ENCODE data around the gene MPZ.
"Not testable (repeated sequence)": the region's sequence is repeated elsewhere in the genome, so short reads cannot be mapped to it uniquely, and the experiment has no call there.

The MPZ gene

GRCh38 chr1:161309868-161310267 lies at the start of gene MPZ:
Gene MPZ (minus strand): TSS chr1:161309968. CDS start chr1:161309905, 63 bp downstream.
- peaks cover 29% of the 10 kb centered on the region for H3K4me1 Mint-ChIP-seq (ENCODE audit: low read depth)
- DNase-seq (ENCODE audit: low spot score), result no peak
- no peaks in the 10 kb centered on the region for H3K9me3 Mint-ChIP-seq
- H3K4me3 Mint-ChIP-seq, result no peak within 1 kb of the TSS
- peaks cover 10% of the 10 kb centered on the region for H3K27me3 Mint-ChIP-seq (ENCODE audit: low read depth)
- no peak within 1 kb of the TSS for H3K27ac Mint-ChIP-seq
- peaks cover 2% of the 10 kb centered on the region for H3K36me3 Mint-ChIP-seq (ENCODE audit: low read depth)

GRCh38 chr1:161359291-161359690 lies 49.5 kb upstream of the MPZ start:
- H3K27ac Mint-ChIP-seq, result no peak overlapping the region
- DNase-seq (ENCODE audit: low spot score), result no peak
- H3K36me3 Mint-ChIP-seq (ENCODE audit: low read depth), result peaks cover 21% of the 10 kb centered on the region
- H3K9me3 Mint-ChIP-seq, result no peaks in the 10 kb centered on the region
- peaks cover 2% of the 10 kb centered on the region for H3K4me1 Mint-ChIP-seq (ENCODE audit: low read depth)
- no peaks in the 10 kb centered on the region for H3K27me3 Mint-ChIP-seq (ENCODE audit: low read depth)
- H3K4me3 Mint-ChIP-seq, result no peak overlapping the region

GRCh38 chr1:161357073-161357472 lies 47.3 kb upstream of the MPZ start:
- H3K27ac Mint-ChIP-seq, result no peak overlapping the region
- DNase-seq (ENCODE audit: low spot score), result no peak
- H3K4me3 Mint-ChIP-seq, result no peak overlapping the region
- peaks cover 20% of the 10 kb centered on the region for H3K36me3 Mint-ChIP-seq (ENCODE audit: low read depth)
- H3K9me3 Mint-ChIP-seq, result no peaks in the 10 kb centered on the region
- peaks cover 2% of the 10 kb centered on the region for H3K4me1 Mint-ChIP-seq (ENCODE audit: low read depth)
- no peaks in the 10 kb centered on the region for H3K27me3 Mint-ChIP-seq (ENCODE audit: low read depth)

- Mint-ChIP-seq H3K27me3 (ENCODE audit: low read depth) (no peaks in the 10 kb centered on the region), H3K36me3 (ENCODE audit: low read depth) (peaks cover 12% of the 10 kb centered on the region), H3K9me3 (no peaks in the 10 kb centered on the region), H3K4me1 (ENCODE audit: low read depth) (peaks cover 2% of the 10 kb centered on the region), H3K4me3 (no peak overlapping the region), H3K27ac (no peak overlapping the region)
- DNase-seq (ENCODE audit: low spot score), result no peak
Measured at GRCh38 chr1:161351482-161351881, 41.7 kb upstream of the MPZ start.

DNA sequence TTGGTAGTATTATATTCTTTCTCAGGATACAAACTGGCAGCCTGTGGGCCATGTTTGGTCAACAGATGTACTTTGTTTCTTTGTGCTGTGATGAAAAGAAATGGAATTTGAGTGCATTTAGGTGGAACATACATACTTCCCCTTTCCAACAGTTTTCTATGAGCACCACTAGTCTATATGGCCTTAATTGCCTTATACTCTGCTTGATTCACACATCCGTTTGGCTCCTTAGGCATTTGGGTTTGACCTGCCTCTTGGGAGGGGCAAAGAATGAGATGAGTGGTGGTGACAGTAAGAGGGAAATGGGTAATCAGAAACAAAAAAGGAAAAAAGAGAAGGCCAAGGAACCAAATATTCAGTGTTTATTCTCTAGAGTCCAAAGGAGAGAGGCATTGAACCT lies 40.9 kb upstream of the MPZ start:
- peaks cover 11% of the 10 kb centered on the region for H3K36me3 Mint-ChIP-seq (ENCODE audit: low read depth)
- no peak overlapping the region for H3K4me3 Mint-ChIP-seq
- H3K27ac Mint-ChIP-seq, result no peak overlapping the region
- H3K27me3 Mint-ChIP-seq (ENCODE audit: low read depth), result no peaks in the 10 kb centered on the region
- no peak for DNase-seq (ENCODE audit: low spot score)
- no peaks in the 10 kb centered on the region for H3K9me3 Mint-ChIP-seq
- peaks cover 2% of the 10 kb centered on the region for H3K4me1 Mint-ChIP-seq (ENCODE audit: low read depth)

DNA sequence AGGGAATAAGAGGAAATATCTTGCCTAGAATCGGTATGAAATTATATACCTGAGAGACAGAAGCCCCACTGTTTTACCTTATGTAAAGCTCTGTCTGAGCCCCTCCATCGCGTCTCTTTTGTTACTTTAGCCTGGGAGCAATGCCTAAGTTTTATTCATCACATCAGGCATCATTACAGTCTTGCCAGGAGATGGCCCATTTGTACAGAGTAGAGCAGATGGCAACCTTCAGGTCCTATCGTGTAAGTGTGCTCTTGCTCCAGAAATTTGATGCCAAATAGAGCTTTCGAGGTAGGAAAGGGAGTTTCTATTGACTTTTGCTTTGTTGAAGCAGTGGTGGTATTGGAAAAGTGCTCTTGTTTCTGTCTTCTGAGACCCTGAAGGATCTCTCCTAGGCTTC lies 33.1 kb upstream of the MPZ start:
- Mint-ChIP-seq H3K9me3 (no peaks in the 10 kb centered on the region), H3K27ac (no peak overlapping the region), H3K36me3 (ENCODE audit: low read depth) (peaks cover 22% of the 10 kb centered on the region), H3K4me1 (ENCODE audit: low read depth) (peaks cover 2% of the 10 kb centered on the region), H3K27me3 (ENCODE audit: low read depth) (no peaks in the 10 kb centered on the region), H3K4me3 (no peak overlapping the region)
- no peak for DNase-seq (ENCODE audit: low spot score)

- peaks cover 2% of the 10 kb centered on the region for H3K4me1 Mint-ChIP-seq (ENCODE audit: low read depth)
- H3K27me3 Mint-ChIP-seq (ENCODE audit: low read depth), result no peaks in the 10 kb centered on the region
- peaks cover 22% of the 10 kb centered on the region for H3K36me3 Mint-ChIP-seq (ENCODE audit: low read depth)
- no peak overlapping the region for H3K4me3 Mint-ChIP-seq
- no peak overlapping the region for H3K27ac Mint-ChIP-seq
- no peaks in the 10 kb centered on the region for H3K9me3 Mint-ChIP-seq
- DNase-seq (ENCODE audit: low spot score), result no peak
Measured at GRCh38 chr1:161342177-161342576, 32.4 kb upstream of the MPZ start.

- Mint-ChIP-seq H3K4me1 (ENCODE audit: low read depth) (no peaks in the 10 kb centered on the region), H3K9me3 (no peaks in the 10 kb centered on the region), H3K27ac (no peak overlapping the region), H3K27me3 (ENCODE audit: low read depth) (no peaks in the 10 kb centered on the region), H3K36me3 (ENCODE audit: low read depth) (peaks cover 30% of the 10 kb centered on the region), H3K4me3 (no peak overlapping the region)
- no peak for DNase-seq (ENCODE audit: low spot score)
Measured at GRCh38 chr1:161335796-161336195, 26.0 kb upstream of the MPZ start.

DNA sequence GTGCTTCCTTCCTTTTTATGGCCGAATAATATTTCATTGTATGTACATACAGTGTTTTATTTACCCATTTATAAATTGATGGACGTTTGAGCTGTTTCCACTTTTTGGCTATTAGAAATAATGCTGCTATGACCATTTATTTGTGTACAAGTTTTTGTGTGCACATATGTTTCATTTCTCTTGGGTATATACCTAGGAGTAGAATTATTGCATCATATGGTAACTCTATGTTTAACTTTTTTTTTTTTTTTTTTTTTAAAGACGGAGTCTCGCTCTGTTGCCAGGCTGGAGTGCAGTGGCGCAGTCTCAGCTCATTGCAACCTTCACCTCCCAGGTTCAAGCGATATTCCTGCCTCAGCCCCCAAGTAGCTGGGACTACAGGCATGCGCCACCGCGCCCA lies 23.4 kb upstream of the MPZ start:
- DNase-seq (ENCODE audit: low spot score), result no peak

DNA sequence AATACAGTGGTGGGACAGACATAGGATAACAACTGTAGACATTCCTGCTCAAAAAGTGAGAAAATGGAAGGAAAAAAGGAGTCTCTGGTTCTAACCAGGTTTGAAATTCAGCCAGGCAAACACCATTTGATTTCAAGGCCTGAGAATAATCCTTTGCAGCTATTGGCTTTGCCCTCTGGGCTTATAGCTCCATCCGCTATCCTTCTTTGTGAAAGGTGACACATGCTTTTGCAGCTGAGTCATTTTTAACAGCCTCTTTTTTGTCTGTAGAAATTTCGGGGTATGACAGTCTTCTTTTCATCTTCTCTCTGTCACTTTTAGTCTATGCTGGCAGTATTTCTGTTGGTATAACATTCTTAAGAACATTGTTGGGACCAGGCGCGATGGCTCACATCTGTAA lies 20.6 kb upstream of the MPZ start:
- DNase-seq (ENCODE audit: low spot score), result no peak
- Mint-ChIP-seq H3K9me3 (no peaks in the 10 kb centered on the region), H3K4me1 (ENCODE audit: low read depth) (no peaks in the 10 kb centered on the region), H3K36me3 (ENCODE audit: low read depth) (peaks cover 37% of the 10 kb centered on the region), H3K4me3 (no peak overlapping the region), H3K27me3 (ENCODE audit: low read depth) (no peaks in the 10 kb centered on the region), H3K27ac (no peak overlapping the region)

More for the DNA sequence above, 23.4 kb upstream of the MPZ start:
- H3K27me3 Mint-ChIP-seq (ENCODE audit: low read depth), result no peaks in the 10 kb centered on the region
- no peaks in the 10 kb centered on the region for H3K9me3 Mint-ChIP-seq
- no peak overlapping the region for H3K27ac Mint-ChIP-seq
- H3K4me3 Mint-ChIP-seq, result no peak overlapping the region
- H3K4me1 Mint-ChIP-seq (ENCODE audit: low read depth), result no peaks in the 10 kb centered on the region
- peaks cover 35% of the 10 kb centered on the region for H3K36me3 Mint-ChIP-seq (ENCODE audit: low read depth)

GRCh38 chr1:161324020-161324419 lies 14.3 kb upstream of the MPZ start:
- no peak overlapping the region for H3K4me3 Mint-ChIP-seq
- no peaks in the 10 kb centered on the region for H3K9me3 Mint-ChIP-seq
- no peak overlapping the region for H3K27ac Mint-ChIP-seq
- H3K27me3 Mint-ChIP-seq (ENCODE audit: low read depth), result no peaks in the 10 kb centered on the region
- H3K4me1 Mint-ChIP-seq (ENCODE audit: low read depth), result peaks cover 4% of the 10 kb centered on the region
- peaks cover 22% of the 10 kb centered on the region for H3K36me3 Mint-ChIP-seq (ENCODE audit: low read depth)
- no peak for DNase-seq (ENCODE audit: low spot score)

- H3K36me3 Mint-ChIP-seq (ENCODE audit: low read depth); H3K27ac Mint-ChIP-seq: not testable (repeated sequence)
Measured at GRCh38 chr1:161315841-161316674, 6.3 kb upstream of the MPZ start.

DNA sequence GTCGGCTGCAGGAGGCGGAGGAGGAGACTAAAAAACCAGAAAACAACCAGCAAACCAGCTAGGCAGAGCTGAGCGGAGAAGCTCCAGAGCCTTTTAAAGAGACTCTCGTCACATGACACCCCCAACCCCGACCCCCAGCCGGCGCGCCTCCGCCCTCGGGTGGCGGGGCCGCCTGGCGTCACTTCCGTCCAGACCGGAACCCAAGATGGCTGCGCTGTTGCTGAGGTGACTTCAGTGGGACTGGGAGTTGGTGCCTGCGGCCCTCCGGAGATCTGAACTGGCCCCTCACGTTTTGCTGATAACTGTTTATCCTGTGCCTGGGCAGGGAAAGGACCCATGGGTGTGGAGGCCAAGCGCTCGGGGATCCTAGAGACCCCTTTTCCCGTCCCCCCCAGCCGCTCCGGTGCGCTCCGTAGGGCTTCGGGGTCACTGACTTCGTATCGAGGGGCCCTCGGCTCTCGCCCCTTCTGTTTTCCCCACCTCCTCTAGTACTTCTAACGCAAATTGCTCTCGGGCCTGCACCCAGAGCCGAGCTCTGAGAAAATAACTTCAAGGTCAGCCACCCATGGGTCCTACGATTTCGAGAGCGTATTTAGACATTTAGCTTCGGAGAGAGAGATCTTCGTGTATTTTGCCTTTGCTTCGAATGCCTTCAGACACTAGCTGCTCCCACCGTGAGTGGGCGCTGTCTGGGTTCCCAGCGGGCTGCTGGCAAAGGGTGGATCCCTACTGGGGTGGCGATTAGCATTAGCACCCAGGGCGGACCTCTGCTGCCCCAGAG lies 4.6 kb upstream of the MPZ start, which contains the start of gene SDHC:
Gene SDHC, plus strand, starts transcription at position 181 of the 781 bp plus-strand sequence. Its CDS starts 25 bp downstream, at position 206.
- H3K4me1 Mint-ChIP-seq (ENCODE audit: low read depth), result peaks cover 26% of the 10 kb centered on the region
- H3K27ac Mint-ChIP-seq, result peak within 1 kb of the TSS; percentile 97
- H3K27me3 Mint-ChIP-seq (ENCODE audit: low read depth), result peaks cover 6% of the 10 kb centered on the region
- H3K9me3 Mint-ChIP-seq, result no peaks in the 10 kb centered on the region
- H3K4me3 Mint-ChIP-seq, result peak within 1 kb of the TSS; percentile 99
- peaks cover 3% of the 10 kb centered on the region for H3K36me3 Mint-ChIP-seq (ENCODE audit: low read depth)
- peak; percentile 87 for DNase-seq (ENCODE audit: low spot score)

More at GRCh38 chr1:161315841-161316674, 6.3 kb upstream of the MPZ start:
- peak overlapping the region; percentile 99 for H3K4me3 Mint-ChIP-seq
- peaks cover 26% of the 10 kb centered on the region for H3K4me1 Mint-ChIP-seq (ENCODE audit: low read depth)
- not testable (repeated sequence) for H3K9me3 Mint-ChIP-seq; H3K27me3 Mint-ChIP-seq (ENCODE audit: low read depth); DNase-seq (ENCODE audit: low spot score)

DNA sequence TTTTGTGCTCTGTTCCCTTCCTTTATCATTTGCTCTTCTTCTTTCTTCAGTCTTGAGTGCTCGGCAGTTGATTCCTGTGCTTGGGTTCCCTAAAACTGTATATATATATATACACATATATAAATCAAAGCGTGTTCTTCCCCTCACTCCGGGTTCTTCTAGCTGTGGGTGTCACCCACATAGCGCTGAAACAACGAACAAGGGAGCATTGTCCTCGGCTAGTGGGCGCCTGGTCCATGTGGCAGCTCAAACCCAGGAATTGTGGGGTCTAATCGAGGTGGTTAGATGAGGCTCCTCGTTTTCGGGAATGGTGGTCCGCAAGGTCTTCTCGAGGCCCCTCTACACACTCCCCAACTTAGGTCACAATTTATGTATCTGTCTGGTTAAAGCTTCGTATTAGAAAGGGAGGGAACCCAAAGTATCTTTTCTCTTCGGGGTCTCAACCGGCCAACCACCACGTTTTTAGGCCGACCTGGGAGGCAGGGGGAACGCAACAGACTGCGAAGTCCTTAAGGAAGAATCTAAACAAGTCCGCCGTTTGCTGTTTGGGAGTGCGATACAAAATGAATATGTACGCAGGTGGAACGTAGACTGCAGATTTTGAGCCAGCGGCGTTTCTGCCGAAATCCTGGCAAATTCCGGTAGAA lies 3.9 kb upstream of the MPZ start:
- peaks cover 26% of the 10 kb centered on the region for H3K4me1 Mint-ChIP-seq (ENCODE audit: low read depth)
- H3K9me3 Mint-ChIP-seq, result no peaks in the 10 kb centered on the region
- peak overlapping the region; percentile 99 for H3K4me3 Mint-ChIP-seq
- peak overlapping the region; percentile 97 for H3K27ac Mint-ChIP-seq
- DNase-seq (ENCODE audit: low spot score), result no peak
- peaks cover 3% of the 10 kb centered on the region for H3K36me3 Mint-ChIP-seq (ENCODE audit: low read depth)
- peaks cover 8% of the 10 kb centered on the region for H3K27me3 Mint-ChIP-seq (ENCODE audit: low read depth)
